Heart left ventricle (tissue), 13 donors: ENCODE results near the gene SH3TC1.

Source experiments
- CTCF ChIP-seq, 12 donors: fragments of 200-600 bp; sonication (generic) in 4 of 12; IDR thresholded peaks; one replicate each; pipeline versions ENCODE4 v1.5.0 to v1.8.0; 2018 to 2022; ENCODE audit warnings: antibody characterized with exemption in 12 of 12, mild to moderate bottlenecking in 5 of 12
- POLR2A ChIP-seq, 2 donors: fragments of 450-650 bp; IDR thresholded peaks; one replicate each; pipeline ENCODE4 v1.6.1; 2017; ENCODE audit warnings: antibody characterized with exemption in 2 of 2, mild to moderate bottlenecking in 2 of 2, moderate library complexity in 2 of 2
- donor health status: ischemic (EF 13 %, LVEDD 7.1; RV severe dilation, severe dysfunction).
- donor health status: DM: no; HTN: yes; CAD: no.
- donor health status: DM: no; HTN: no; CAD: no.
- donor health status: ischemic (EF 25% LVEDD 6.9; RV normal size, moderate dysfunction).
- donor health status: ischemic (EF 25% LVEDD 5.7; RV mildly dilated, moderate dysfunction).
- donor health status: ischemic (EF 35%, LVEDD 5.7; RV mildly dilated, moderate dysfunction).
- donor health status: nonischemic (EF 11% LVEDD 7.7; RV severe dilation, severe dysfunction).
- donor health status: DM: yes; HTN: yes; CAD: no.
- donor health status: PGD.
- donor health status: ischemic (EF 29% LVEDD 5.4; RV normal size, mild dysfunction).
- donor health status: nonischemic (EF 23%, LVEDD 6.1; RV moderate dilation, normal function).

- TF ChIP-seq CTCF (IDR thresholded peaks at IDR 0.05) (no peak), POLR2A (IDR thresholded peaks at IDR 0.05) (no peak)
Measured at GRCh38 chr4:8281519-8282133, 82.5 kb downstream of the SH3TC1 start.
